ENCODE results near the gene TDRD10.

The TDRD10 gene

GRCh38 chr1:154571964-154572288, 69.9 kb downstream of the TDRD10 start:
- no peak for TF ChIP-seq CEBPB (IDR thresholded peaks at IDR 0.05)
- TF ChIP-seq YY1 (IDR thresholded peaks at IDR 0.05; ENCODE audit: low read depth) = no peak
- TF ChIP-seq TCF12 (IDR thresholded peaks at IDR 0.05; ENCODE audit: low read depth) = no peak
- TF ChIP-seq TAF1 (IDR thresholded peaks at IDR 0.05; ENCODE audit: low read depth) = no peak

GRCh38 chr1:154572468-154573167, 70.6 kb downstream of the TDRD10 start:
- no peak for TF ChIP-seq CEBPB (IDR thresholded peaks at IDR 0.05)
- TF ChIP-seq RAD21 (IDR thresholded peaks at IDR 0.05; ENCODE audit: low read depth) = no peak

GRCh38 chr1:154573168-154573510, 71.1 kb downstream of the TDRD10 start:
- TF ChIP-seq RAD21 (IDR thresholded peaks at IDR 0.05; ENCODE audit: low read depth) (no peak), ZBTB7A (IDR thresholded peaks at IDR 0.05; ENCODE audit: low read depth) (no peak), YY1 (IDR thresholded peaks at IDR 0.05; ENCODE audit: low read depth) (no peak), MAX (IDR thresholded peaks at IDR 0.05) (no peak), TEAD4 (IDR thresholded peaks at IDR 0.05) (no peak), EP300 (IDR thresholded peaks at IDR 0.05; ENCODE audit: borderline replicate concordance) (no peak), REST (IDR thresholded peaks at IDR 0.05; ENCODE audit: low read depth) (no peak)

- no peak for TF ChIP-seq NFIC (IDR thresholded peaks at IDR 0.05)
- TF ChIP-seq USF1 (IDR thresholded peaks at IDR 0.05) = no peak
- TF ChIP-seq EP300 (IDR thresholded peaks at IDR 0.05; ENCODE audit: borderline replicate concordance) = no peak
- no peak for TF ChIP-seq CREB1 (IDR thresholded peaks at IDR 0.05; ENCODE audit: low read depth)
Observed at GRCh38 chr1:154574716-154575115, 72.7 kb downstream of the TDRD10 start.

GRCh38 chr1:154575147-154575927, 73.3 kb downstream of the TDRD10 start:
- TF ChIP-seq FOXM1 (IDR thresholded peaks at IDR 0.05; ENCODE audit: borderline replicate concordance, low read depth) (no peak), ZBTB7A (IDR thresholded peaks at IDR 0.05; ENCODE audit: low read depth) (no peak), CEBPB (IDR thresholded peaks at IDR 0.05) (no peak), MAX (IDR thresholded peaks at IDR 0.05) (no peak), TEAD4 (IDR thresholded peaks at IDR 0.05) (no peak), CREB1 (IDR thresholded peaks at IDR 0.05; ENCODE audit: low read depth) (no peak), TCF12 (IDR thresholded peaks at IDR 0.05; ENCODE audit: low read depth) (no peak), EP300 (IDR thresholded peaks at IDR 0.05; ENCODE audit: borderline replicate concordance) (no peak), RAD21 (IDR thresholded peaks at IDR 0.05; ENCODE audit: low read depth) (no peak), USF1 (IDR thresholded peaks at IDR 0.05) (no peak), EGR1 (IDR thresholded peaks at IDR 0.05) (no peak), TAF1 (IDR thresholded peaks at IDR 0.05; ENCODE audit: low read depth) (no peak), NFIC (IDR thresholded peaks at IDR 0.05) (no peak), REST (IDR thresholded peaks at IDR 0.05; ENCODE audit: low read depth) (no peak)

GRCh38 chr1:154575951-154576566, 74.0 kb downstream of the TDRD10 start:
- TF ChIP-seq CEBPB (IDR thresholded peaks at IDR 0.05) = no peak
- no peak for TF ChIP-seq MAX (IDR thresholded peaks at IDR 0.05)
- no peak for TF ChIP-seq ZBTB7A (IDR thresholded peaks at IDR 0.05; ENCODE audit: low read depth)
- TF ChIP-seq NFIC (IDR thresholded peaks at IDR 0.05) = no peak
- TF ChIP-seq TCF12 (IDR thresholded peaks at IDR 0.05; ENCODE audit: low read depth) = no peak
- no peak for TF ChIP-seq YY1 (IDR thresholded peaks at IDR 0.05; ENCODE audit: low read depth)
- no peak for TF ChIP-seq TEAD4 (IDR thresholded peaks at IDR 0.05)
- TF ChIP-seq USF1 (IDR thresholded peaks at IDR 0.05) = no peak
- TF ChIP-seq EP300 (IDR thresholded peaks at IDR 0.05; ENCODE audit: borderline replicate concordance) = no peak
- no peak for TF ChIP-seq TAF1 (IDR thresholded peaks at IDR 0.05; ENCODE audit: low read depth)
- TF ChIP-seq RAD21 (IDR thresholded peaks at IDR 0.05; ENCODE audit: low read depth) = no peak
- TF ChIP-seq EGR1 (IDR thresholded peaks at IDR 0.05) = no peak
- TF ChIP-seq FOXM1 (IDR thresholded peaks at IDR 0.05; ENCODE audit: borderline replicate concordance, low read depth) = no peak
- TF ChIP-seq REST (IDR thresholded peaks at IDR 0.05; ENCODE audit: low read depth) = no peak

Data from Ishikawa (cell line).